GM21360 (cell line): ENCODE data around the gene METAP1D.
"Not testable (repeated sequence)": the region's sequence is repeated elsewhere in the genome, so short reads cannot be mapped to it uniquely, and the experiment has no call there.

ENCODE experiments used
- ATAC-seq: cut with Tn5 transposase; IDR thresholded peaks from one replicate; pipeline ENCODE4 v1.9.1; 2021; ENCODE audit warnings: mild to moderate bottlenecking, moderate library complexity; ENCODE audit not compliant: unreplicated experiment

Gene METAP1D

GRCh38 chr2:171999604-172000469 is at the start of gene METAP1D:
Gene METAP1D, plus strand, starts transcription at chr2:171999953. Its CDS starts 17 bp downstream, at chr2:171999970.
- ATAC-seq: peak; percentile 95

- no peak for ATAC-seq
Observed at GRCh38 chr2:171952276-171952675, 47.5 kb upstream of the METAP1D start.

- no peak for ATAC-seq
Observed at GRCh38 chr2:171952748-171953147, 47.0 kb upstream of the METAP1D start.

- no peak for ATAC-seq
Observed at GRCh38 chr2:171956135-171956825, 43.5 kb upstream of the METAP1D start.

GRCh38 chr2:171957061-171957460 is 42.7 kb upstream of the METAP1D start:
- ATAC-seq: no peak

GRCh38 chr2:171958475-171958874 is 41.3 kb upstream of the METAP1D start:
- ATAC-seq: no peak

GRCh38 chr2:171959998-171960397 is 39.8 kb upstream of the METAP1D start:
- no peak for ATAC-seq

- no peak for ATAC-seq
Observed at GRCh38 chr2:171960570-171960969, 39.2 kb upstream of the METAP1D start.

- ATAC-seq: no peak
Observed at GRCh38 chr2:171963198-171963597, 36.6 kb upstream of the METAP1D start.

- ATAC-seq: no peak
Observed at GRCh38 chr2:171964308-171964707, 35.4 kb upstream of the METAP1D start.

GRCh38 chr2:171965238-171965637 is 34.5 kb upstream of the METAP1D start:
- no peak for ATAC-seq

- ATAC-seq: no peak
Observed at GRCh38 chr2:171965661-171966060, 34.1 kb upstream of the METAP1D start.

- no peak for ATAC-seq
Observed at GRCh38 chr2:171966235-171966634, 33.5 kb upstream of the METAP1D start.

GRCh38 chr2:171966688-171967087 is 33.1 kb upstream of the METAP1D start:
- no peak for ATAC-seq

GRCh38 chr2:171968509-171968908 is 31.2 kb upstream of the METAP1D start:
- ATAC-seq: no peak

GRCh38 chr2:171972329-171972982 is 27.3 kb upstream of the METAP1D start:
- no peak for ATAC-seq

- no peak for ATAC-seq
Observed at GRCh38 chr2:171979103-171979502, 20.6 kb upstream of the METAP1D start.

GRCh38 chr2:171983924-171984323 is 15.8 kb upstream of the METAP1D start:
- ATAC-seq: not testable (repeated sequence)

- no peak for ATAC-seq
Observed at GRCh38 chr2:171985076-171985475, 14.7 kb upstream of the METAP1D start.

- ATAC-seq: no peak
Observed at GRCh38 chr2:171986778-171987177, 13.0 kb upstream of the METAP1D start.

- no peak for ATAC-seq
Observed at GRCh38 chr2:171991027-171991426, 8.7 kb upstream of the METAP1D start.

GRCh38 chr2:171995586-171995985 is 4.2 kb upstream of the METAP1D start:
- ATAC-seq: no peak
